GM23248 (cell line): ENCODE measurements around the gene SLC16A12.

Source experiments
- EZH2 ChIP-seq: fragments of 200-600 bp; sonication (generic); IDR thresholded peaks from 2 replicates; pipeline ENCODE4 v1.6.1; 2018; ENCODE audit warnings: antibody characterized with exemption, mild to moderate bottlenecking; ENCODE audit not compliant: insufficient read depth, poor library complexity, severe bottlenecking
- EZH2phosphoT487 ChIP-seq: fragments of 200-600 bp; sonication (generic); IDR thresholded peaks from 2 replicates; pipeline ENCODE4 v1.6.1; 2018; ENCODE audit warnings: antibody characterized with exemption, moderate library complexity, mild to moderate bottlenecking, low read depth; ENCODE audit not compliant: insufficient read depth

DNA sequence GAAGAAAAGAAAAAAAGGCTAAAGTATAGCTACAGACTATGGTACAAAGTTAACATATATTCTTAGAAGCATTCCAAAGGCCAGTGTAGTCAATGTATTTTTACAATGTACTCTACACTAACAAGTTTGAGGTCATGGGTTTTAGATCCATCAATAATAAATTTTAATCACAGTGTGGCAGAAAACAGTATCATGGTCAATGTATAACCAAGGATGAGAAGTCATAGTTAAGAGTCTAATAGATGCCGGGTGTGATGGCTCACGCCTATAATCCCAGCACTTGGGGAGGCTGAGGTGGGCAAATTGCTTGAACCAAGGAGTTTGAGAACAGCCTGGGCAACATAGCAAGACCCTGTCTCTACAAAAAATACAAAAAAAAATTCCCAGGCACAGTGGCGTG lies 53.1 kb downstream of the SLC16A12 start:
- no peak for TF ChIP-seq EZH2
- TF ChIP-seq EZH2phosphoT487: no peak
